IPS-15b (cell line): Measurements from ENCODE around the gene YARS1.
A peak's percentile ranks its signal among the peaks of the same experiment; 100 is the strongest.

Experiments
- H3K27me3 ChIP-seq: one replicate; pipeline ENCODE4 v1.6.1; 2013; ENCODE audit warnings: low read length; ENCODE audit not compliant: control insufficient read depth, insufficient read depth
- H3K36me3 ChIP-seq: one replicate; pipeline ENCODE4 v1.6.1; 2013; ENCODE audit warnings: low read length; ENCODE audit not compliant: control insufficient read depth, insufficient read depth
- H3K4me1 ChIP-seq: one replicate; pipeline ENCODE4 v1.6.1; 2013; ENCODE audit warnings: mild to moderate bottlenecking, low read length; ENCODE audit not compliant: control insufficient read depth, insufficient read depth
- H3K4me3 ChIP-seq: one replicate; pipeline ENCODE4 v1.5.1; 2013; ENCODE audit warnings: low read depth, low read length
- H3K9ac ChIP-seq: one replicate; pipeline ENCODE4 v1.6.1; 2013; ENCODE audit warnings: low read depth, mild to moderate bottlenecking, low read length
- H3K9me3 ChIP-seq: one replicate; pipeline ENCODE4 v1.6.1; 2013; ENCODE audit warnings: mild to moderate bottlenecking, low read length; ENCODE audit not compliant: control insufficient read depth, insufficient read depth

The YARS1 gene

GRCh38 chr1:32757213-32757895, 59.8 kb downstream of the YARS1 start:
- Histone ChIP-seq H3K9me3 (no peaks in the 10 kb centered on the region), H3K9ac (no peak overlapping the region), H3K4me1 (peaks cover 46% of the 10 kb centered on the region), H3K27me3 (no peaks in the 10 kb centered on the region), H3K4me3 (no peak overlapping the region), H3K36me3 (no peaks in the 10 kb centered on the region)

- Histone ChIP-seq H3K9me3 (no peaks in the 10 kb centered on the region), H3K9ac (no peak overlapping the region), H3K27me3 (no peaks in the 10 kb centered on the region), H3K36me3 (no peaks in the 10 kb centered on the region), H3K4me1 (peaks cover 32% of the 10 kb centered on the region), H3K4me3 (peak overlapping the region; percentile 100)
Measured at GRCh38 chr1:32755810-32756159, 61.4 kb downstream of the YARS1 start.

GRCh38 chr1:32755098-32755809, 61.9 kb downstream of the YARS1 start:
- Histone ChIP-seq H3K27me3 (no peaks in the 10 kb centered on the region), H3K9ac (peak overlapping the region; percentile 70), H3K4me1 (peaks cover 32% of the 10 kb centered on the region), H3K4me3 (peak overlapping the region; percentile 100), H3K9me3 (no peaks in the 10 kb centered on the region), H3K36me3 (no peaks in the 10 kb centered on the region)

GRCh38 chr1:32754317-32755097, 62.7 kb downstream of the YARS1 start:
- H3K4me1 ChIP-seq: peaks cover 29% of the 10 kb centered on the region
- H3K4me3 ChIP-seq: peak overlapping the region; percentile 100

GRCh38 chr1:32753532-32754316, 63.4 kb downstream of the YARS1 start:
- Histone ChIP-seq H3K9ac (peak overlapping the region; percentile 71), H3K36me3 (no peaks in the 10 kb centered on the region), H3K27me3 (no peaks in the 10 kb centered on the region), H3K4me1 (peaks cover 23% of the 10 kb centered on the region), H3K4me3 (peak overlapping the region; percentile 100), H3K9me3 (no peaks in the 10 kb centered on the region)

More at GRCh38 chr1:32754317-32755097, 62.7 kb downstream of the YARS1 start:
- Histone ChIP-seq H3K9me3 (no peaks in the 10 kb centered on the region), H3K27me3 (no peaks in the 10 kb centered on the region), H3K9ac (peak overlapping the region; percentile 71), H3K36me3 (no peaks in the 10 kb centered on the region)

- Histone ChIP-seq H3K36me3 (no peaks in the 10 kb centered on the region), H3K4me3 (no peak overlapping the region), H3K27me3 (no peaks in the 10 kb centered on the region), H3K9ac (no peak overlapping the region), H3K4me1 (peaks cover 2% of the 10 kb centered on the region), H3K9me3 (no peaks in the 10 kb centered on the region)
Measured at GRCh38 chr1:32749771-32750170, 67.4 kb downstream of the YARS1 start.

- H3K9me3 ChIP-seq: no peaks in the 10 kb centered on the region
- no peak overlapping the region for H3K9ac ChIP-seq
- H3K27me3 ChIP-seq: no peaks in the 10 kb centered on the region
- peaks cover 2% of the 10 kb centered on the region for H3K4me1 ChIP-seq
- no peaks in the 10 kb centered on the region for H3K36me3 ChIP-seq
- no peak overlapping the region for H3K4me3 ChIP-seq
Measured at GRCh38 chr1:32749332-32749731, 67.8 kb downstream of the YARS1 start.

GRCh38 chr1:32748926-32749325, 68.2 kb downstream of the YARS1 start:
- H3K4me3 ChIP-seq: no peak overlapping the region
- H3K4me1 ChIP-seq: peaks cover 2% of the 10 kb centered on the region
- no peaks in the 10 kb centered on the region for H3K27me3 ChIP-seq
- no peak overlapping the region for H3K9ac ChIP-seq
- no peaks in the 10 kb centered on the region for H3K36me3 ChIP-seq
- H3K9me3 ChIP-seq: no peaks in the 10 kb centered on the region

GRCh38 chr1:32748348-32748747, 68.8 kb downstream of the YARS1 start:
- Histone ChIP-seq H3K27me3 (no peaks in the 10 kb centered on the region), H3K4me1 (peaks cover 2% of the 10 kb centered on the region), H3K4me3 (no peak overlapping the region), H3K9ac (no peak overlapping the region), H3K36me3 (no peaks in the 10 kb centered on the region), H3K9me3 (no peaks in the 10 kb centered on the region)

- Histone ChIP-seq H3K27me3 (no peaks in the 10 kb centered on the region), H3K9me3 (no peaks in the 10 kb centered on the region), H3K4me3 (no peak overlapping the region), H3K4me1 (peaks cover 9% of the 10 kb centered on the region), H3K36me3 (no peaks in the 10 kb centered on the region), H3K9ac (no peak overlapping the region)
Measured at GRCh38 chr1:32746130-32746529, 71.0 kb downstream of the YARS1 start.

- no peak overlapping the region for H3K4me3 ChIP-seq
- peaks cover 7% of the 10 kb centered on the region for H3K4me1 ChIP-seq
- H3K9me3 ChIP-seq: no peaks in the 10 kb centered on the region
- no peaks in the 10 kb centered on the region for H3K36me3 ChIP-seq
- H3K9ac ChIP-seq: no peak overlapping the region
- no peaks in the 10 kb centered on the region for H3K27me3 ChIP-seq
Measured at GRCh38 chr1:32744071-32744425, 73.1 kb downstream of the YARS1 start.
